Fibroblast of skin of scalp (primary cell): ENCODE results near the gene NCOA1.
"Not testable (repeated sequence)": the region's sequence is repeated elsewhere in the genome, so short reads cannot be mapped to it uniquely, and the experiment has no call there.

Experiments used
- DNase-seq: peaks from one replicate; pipeline ENCODE4 v3.0.0-alpha.2; 2013

Gene NCOA1

GRCh38 chr2:24754985-24755705 lies 264.1 kb downstream of the NCOA1 start:
- DNase-seq = no peak

- no peak for DNase-seq
Observed at GRCh38 chr2:24756789-24757188, 265.7 kb downstream of the NCOA1 start.

GRCh38 chr2:24761866-24762265 lies 270.8 kb downstream of the NCOA1 start:
- DNase-seq = no peak

- no peak for DNase-seq
Observed at GRCh38 chr2:24762518-24762917, 271.5 kb downstream of the NCOA1 start.

- no peak for DNase-seq
Observed at GRCh38 chr2:24763843-24764242, 272.8 kb downstream of the NCOA1 start.

GRCh38 chr2:24766609-24767008 lies 275.6 kb downstream of the NCOA1 start:
- DNase-seq = no peak

GRCh38 chr2:24768013-24768412 lies 277.0 kb downstream of the NCOA1 start:
- DNase-seq = no peak

GRCh38 chr2:24768601-24769000 lies 277.5 kb downstream of the NCOA1 start:
- no peak for DNase-seq

- no peak for DNase-seq
Observed at GRCh38 chr2:24771061-24771460, 280.0 kb downstream of the NCOA1 start.

- peak; percentile 70 for DNase-seq
Observed at GRCh38 chr2:24771764-24772586, 280.9 kb downstream of the NCOA1 start.

- DNase-seq = no peak
Observed at GRCh38 chr2:24774373-24774772, 283.3 kb downstream of the NCOA1 start.

GRCh38 chr2:24779116-24779515 lies 288.1 kb downstream of the NCOA1 start:
- DNase-seq = no peak

GRCh38 chr2:24783641-24784040 lies 292.6 kb downstream of the NCOA1 start:
- no peak for DNase-seq

- no peak for DNase-seq
Observed at GRCh38 chr2:24785671-24786321, 294.7 kb downstream of the NCOA1 start.

- no peak for DNase-seq
Observed at GRCh38 chr2:24787532-24787931, 296.5 kb downstream of the NCOA1 start.

- DNase-seq = no peak
Observed at GRCh38 chr2:24788816-24789215, 297.8 kb downstream of the NCOA1 start.

GRCh38 chr2:24791452-24791851 lies 300.4 kb downstream of the NCOA1 start:
- DNase-seq = no peak

- no peak for DNase-seq
Observed at GRCh38 chr2:24792542-24792873, 301.5 kb downstream of the NCOA1 start.

- DNase-seq = peak; percentile 97
Observed at GRCh38 chr2:24792874-24793760, 302.1 kb downstream of the NCOA1 start, which contains the start of the genes CENPO and PTRHD1. Gene CENPO (plus strand): TSS chr2:24793425. CDS start chr2:24793920, 495 bp downstream. Gene PTRHD1 (minus strand): TSS chr2:24793391. CDS start chr2:24793377, 14 bp downstream.

- peak; percentile 35 for DNase-seq
Observed at GRCh38 chr2:24793761-24794435, 302.8 kb downstream of the NCOA1 start.

- no peak for DNase-seq
Observed at GRCh38 chr2:24797644-24798043, 306.6 kb downstream of the NCOA1 start.

- DNase-seq = not testable (repeated sequence)
Observed at GRCh38 chr2:24800487-24800886, 309.4 kb downstream of the NCOA1 start.
